Kidney glomerular epithelial cell (primary cell): ENCODE results near the gene IL5.
"Not testable (repeated sequence)": the region's sequence is repeated elsewhere in the genome, so short reads cannot be mapped to it uniquely, and the experiment has no call there.

Experiments
- DNase-seq: peaks from one replicate; lab custom pipeline; 2025; lab: John Stamatoyannopoulos, UW

IL5 gene

DNA sequence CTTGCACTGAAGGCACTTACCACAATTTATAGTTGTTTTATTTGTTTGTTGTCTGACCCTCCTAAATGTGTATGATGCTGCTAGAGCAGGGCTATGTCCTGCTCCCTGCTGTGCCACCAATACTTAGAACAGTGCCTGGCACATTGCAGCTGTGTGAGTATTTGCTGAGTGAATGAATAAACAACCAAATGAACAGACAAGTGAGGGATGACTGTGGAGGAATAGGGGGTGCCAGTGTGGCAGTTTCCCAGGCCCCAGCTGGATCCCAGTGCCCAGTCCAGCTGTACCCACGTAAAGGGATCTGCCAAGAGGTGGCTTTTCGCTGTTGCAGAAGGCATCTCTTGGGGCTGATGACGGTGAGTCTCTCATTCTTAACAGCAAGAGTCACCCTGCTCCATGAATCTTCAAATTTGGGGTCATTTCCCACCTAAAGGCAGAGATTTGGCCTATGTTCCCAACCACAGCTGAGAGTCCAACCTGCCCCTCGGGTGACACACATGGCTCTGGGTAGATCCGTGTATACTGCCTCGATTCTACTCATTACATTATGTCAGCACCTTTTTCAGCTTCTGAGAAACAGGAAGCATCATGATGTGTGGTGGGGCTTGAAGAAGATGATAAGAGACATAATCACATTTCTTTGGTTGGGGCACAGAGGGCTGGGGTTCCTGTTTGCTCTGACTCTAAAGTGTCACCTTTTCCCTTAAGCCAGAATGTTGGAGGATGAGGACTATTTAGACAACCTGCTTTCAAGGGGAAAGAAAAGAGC lies 14.3 kb downstream of the IL5 start:
- no peak for DNase-seq

DNA sequence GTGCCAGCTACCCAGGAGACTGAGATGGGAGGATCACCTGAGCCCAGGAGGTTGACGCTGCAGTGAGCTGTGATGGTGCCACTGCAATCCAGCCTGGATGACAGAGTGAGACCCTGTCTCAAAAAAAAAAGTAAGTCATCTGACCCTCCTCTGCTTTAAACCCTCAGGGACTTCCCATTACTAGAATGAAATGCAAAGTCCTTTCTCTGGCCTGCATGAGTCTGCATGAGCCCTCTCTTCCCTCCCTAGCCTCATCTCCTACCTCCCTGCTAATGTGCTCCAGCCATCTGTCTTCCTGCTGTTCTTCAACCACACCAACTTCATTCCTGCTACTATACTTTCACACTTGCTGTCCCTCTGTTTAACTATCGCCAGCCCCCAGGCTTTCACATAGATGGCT lies 15.3 kb downstream of the IL5 start:
- DNase-seq, result no peak

DNA sequence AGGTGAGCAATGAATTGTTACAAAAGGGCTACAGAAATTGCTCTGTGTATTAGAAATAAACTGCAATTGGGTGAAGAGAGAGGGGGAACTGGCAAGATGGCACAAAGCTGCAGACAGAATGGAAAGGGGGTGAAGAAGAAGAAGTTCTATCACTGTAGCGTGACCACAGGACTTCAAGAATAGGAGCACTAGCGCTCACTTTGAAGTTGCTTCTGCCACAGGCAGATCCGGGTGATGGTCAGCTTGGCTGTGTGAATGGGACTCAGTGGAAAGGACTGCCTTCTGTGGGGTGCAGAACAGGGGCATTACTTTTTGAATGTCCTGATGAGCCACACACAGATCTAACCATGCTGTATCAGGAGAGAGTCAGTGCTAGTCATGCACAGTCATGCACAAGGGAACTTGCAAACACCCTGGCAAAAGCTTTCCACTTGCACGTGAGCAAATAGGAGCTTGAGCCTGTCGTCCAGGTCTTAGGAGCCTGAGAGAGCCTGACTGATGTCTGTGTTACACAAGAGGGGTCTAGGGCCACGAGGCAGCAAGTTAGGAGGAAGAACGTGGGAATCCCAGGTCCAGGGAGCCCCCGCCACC lies 16.3 kb downstream of the IL5 start:
- no peak for DNase-seq

DNA sequence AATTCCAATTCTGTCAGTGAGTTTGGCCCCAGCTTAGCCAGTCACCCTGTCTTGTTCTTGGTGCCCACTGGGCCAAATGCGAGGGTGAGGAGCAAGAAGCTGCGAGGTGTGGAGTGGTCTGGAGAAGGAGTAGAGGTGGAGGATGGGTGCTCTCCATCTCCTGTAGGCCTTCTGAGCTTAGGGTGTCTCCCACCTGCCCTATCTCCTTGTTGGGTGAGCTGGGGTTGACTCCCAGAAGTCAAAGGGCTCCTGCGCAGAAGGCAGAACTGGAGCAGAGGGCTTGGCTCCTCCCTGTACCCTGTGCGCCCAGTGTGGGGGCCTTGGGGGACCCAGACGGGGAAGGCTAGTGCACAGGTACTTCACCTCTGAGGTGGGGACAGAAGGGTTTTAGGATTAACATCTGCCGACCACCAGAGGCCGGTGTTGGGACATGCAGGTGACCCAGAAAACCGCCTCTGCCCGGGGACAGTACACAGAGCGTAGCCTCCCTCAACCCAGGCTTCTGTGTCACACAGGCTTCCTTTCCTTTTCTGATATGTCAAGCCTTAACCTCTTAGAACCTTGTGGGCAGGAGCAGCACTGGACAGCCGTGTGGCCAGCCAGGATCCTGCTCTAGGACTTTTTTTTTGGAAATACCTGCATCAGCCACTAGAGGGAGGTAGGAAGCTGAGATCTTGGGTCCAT lies 16.9 kb downstream of the IL5 start:
- DNase-seq, result peak; percentile 53

DNA sequence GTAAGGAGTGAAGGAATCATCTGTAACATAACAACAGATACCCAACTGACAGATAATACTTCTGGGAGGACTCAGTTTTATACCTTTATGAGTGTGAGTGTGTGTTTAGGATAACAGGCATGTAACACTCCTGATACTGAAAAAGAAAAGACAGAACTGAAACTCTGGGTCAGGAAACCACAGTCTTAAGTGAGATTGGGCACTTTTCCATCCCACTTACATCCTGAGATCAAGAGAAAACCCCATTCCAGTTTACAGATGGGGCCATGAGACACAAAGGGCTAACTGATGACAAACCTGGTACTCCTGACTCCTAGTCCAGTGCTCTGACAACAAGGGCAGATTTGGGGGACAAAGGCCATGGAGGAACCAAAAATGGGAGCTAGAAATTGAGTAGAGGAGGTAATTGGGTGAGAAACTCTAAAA lies 18.0 kb downstream of the IL5 start:
- DNase-seq, result no peak

DNA sequence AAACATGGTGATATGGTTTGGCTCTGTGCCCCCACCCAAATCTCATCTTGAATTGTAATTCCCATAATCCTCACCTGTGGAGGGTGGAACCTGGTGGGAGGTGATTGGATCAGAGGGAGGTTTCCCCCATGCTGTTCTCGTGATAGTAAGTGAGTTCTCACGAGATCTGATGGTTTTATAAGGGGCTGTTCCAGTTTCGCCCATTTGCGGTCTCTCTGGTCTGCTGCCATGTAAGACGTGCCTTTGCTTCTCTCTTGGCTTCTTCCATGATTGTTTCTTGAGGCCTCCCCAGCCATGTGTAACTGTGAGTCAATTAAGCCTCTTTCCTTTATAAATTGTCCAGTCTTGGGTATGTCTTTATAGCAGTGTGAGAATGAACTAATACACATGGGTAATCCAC lies 18.4 kb downstream of the IL5 start:
- not testable (repeated sequence) for DNase-seq

DNA sequence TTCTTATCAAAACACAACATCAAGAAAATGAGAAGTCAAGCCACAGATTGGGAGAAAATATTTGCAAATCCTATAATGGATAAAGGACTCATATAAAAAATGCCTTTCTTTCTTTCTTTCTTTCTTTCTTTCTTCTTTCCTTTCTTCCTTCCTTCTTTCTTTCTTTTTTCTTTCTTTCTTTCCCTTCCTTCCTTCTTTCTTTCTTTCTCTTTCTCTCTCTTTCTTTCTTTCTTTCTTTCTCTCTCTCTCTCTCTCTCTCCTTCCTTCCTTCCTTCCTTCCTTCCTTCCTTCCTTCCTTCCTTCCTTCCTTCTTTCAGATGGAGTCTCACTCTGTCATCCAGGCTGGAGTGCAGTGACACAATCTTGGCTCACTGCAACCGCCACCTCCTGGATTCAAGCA lies 21.3 kb downstream of the IL5 start:
- not testable (repeated sequence) for DNase-seq

DNA sequence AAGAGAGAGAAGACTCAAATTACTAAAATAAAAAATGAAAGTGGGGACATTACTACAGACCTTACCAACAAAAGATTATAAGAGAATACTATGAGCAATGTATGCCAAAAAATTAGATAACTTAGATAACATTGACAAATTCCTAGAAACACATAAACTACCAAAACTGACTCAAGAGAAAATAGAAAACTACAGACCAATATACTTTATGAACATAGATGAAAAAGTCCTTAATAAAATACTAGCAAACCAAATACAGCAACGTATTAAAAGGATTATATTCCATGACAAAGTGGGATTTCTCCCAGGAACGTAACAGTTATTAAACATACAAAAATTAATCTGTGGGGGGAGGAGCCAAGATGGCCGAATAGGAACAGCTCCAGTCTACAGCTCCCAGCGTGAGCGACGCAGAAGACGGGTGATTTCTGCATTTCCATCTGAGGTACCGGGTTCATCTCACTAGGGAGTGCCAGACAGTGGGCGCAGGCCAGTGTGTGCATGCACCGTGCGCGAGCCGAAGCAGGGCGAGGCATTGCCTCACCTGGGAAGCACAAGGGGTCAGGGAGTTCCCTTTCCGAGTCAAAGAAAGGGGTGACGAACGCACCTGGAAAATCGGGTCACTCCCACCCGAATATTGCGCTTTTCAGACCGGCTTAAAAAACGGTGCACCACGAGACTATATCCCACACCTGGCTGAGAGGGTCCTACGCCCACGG lies 29.5 kb downstream of the IL5 start:
- not testable (repeated sequence) for DNase-seq

DNA sequence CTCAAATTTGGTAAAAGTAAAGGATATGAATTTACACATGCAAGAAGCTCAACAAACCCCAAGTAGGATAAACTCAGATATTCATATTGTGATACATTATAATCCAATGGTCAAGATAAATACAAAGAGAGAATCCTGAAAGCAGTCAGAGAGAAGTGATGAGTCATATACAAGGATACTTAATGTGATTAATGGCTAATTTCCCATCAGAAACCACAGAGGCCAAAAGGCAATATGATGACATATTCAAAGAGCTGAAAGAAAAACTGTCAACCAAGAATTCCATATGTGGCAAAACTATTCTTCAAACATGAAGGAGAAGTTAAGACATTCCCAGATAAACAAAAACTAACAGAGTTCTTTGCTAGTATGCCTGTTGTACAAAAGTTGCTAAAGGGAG lies 33.2 kb downstream of the IL5 start:
- peak; percentile 79 for DNase-seq

DNA sequence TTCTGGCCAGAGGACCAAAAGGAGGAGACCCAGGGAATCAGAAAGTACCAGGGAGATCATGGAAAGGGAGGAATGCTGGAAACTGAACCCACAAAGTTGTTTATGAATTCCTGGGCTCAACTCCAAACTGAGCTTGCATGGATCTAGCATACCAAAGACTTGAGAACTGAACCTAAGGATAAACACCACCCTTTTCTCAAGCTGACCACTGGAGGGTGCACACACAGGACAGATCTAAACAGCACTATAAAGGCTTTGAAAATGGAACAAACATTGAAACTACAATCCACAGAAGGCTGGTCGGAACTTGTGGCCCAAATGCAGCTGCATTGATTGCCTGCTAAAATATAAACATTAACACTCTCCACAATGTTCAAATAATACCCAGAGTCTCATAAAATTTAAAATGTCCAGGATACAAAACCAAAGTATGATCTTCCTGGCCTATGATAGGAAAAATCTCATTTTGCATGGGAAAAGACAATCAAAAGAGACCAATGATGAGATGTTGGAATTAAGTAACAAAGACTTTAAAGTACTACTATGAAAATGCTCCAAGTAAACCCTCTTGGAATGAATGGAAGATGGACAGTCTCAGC lies 37.1 kb downstream of the IL5 start:
- peak; percentile 44 for DNase-seq

DNA sequence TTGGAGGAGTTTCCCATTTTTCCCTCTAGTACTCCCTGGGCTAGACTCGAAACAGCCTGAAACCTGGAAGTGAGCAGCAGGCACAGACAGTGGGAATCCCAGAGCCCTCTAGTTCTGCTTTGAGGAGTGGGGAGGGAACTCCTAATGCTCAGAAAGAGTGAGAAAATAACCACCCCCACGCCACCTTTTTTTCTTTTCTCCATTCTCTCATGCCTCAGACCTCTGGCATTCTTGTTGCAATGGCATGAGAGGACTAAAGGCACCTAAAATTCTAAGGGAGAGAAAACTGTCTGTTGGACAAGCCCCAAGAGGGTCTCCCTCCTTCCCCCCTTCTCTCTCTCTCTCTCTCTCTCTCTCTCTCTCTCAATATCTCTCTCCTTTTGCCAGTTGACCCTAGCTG lies 37.7 kb downstream of the IL5 start:
- no peak for DNase-seq

DNA sequence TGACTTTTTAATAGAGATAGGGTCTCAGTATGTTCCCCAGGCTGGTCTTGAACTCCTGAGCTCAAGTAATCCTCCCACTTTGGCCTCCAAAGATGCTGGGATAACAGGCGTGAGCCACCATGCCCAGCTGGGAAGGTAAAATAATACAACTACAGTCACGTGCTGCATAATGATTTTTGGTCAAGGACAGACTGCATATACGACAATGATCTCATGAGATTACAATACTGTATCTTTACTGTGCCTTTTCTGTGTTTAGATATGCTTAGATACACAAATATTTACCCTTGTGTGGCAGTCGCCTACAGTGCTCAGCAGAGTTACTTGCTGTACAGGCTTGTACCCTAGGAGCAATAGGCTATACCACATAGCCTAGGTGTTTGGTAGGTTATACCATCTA lies 38.6 kb downstream of the IL5 start:
- no peak for DNase-seq

DNA sequence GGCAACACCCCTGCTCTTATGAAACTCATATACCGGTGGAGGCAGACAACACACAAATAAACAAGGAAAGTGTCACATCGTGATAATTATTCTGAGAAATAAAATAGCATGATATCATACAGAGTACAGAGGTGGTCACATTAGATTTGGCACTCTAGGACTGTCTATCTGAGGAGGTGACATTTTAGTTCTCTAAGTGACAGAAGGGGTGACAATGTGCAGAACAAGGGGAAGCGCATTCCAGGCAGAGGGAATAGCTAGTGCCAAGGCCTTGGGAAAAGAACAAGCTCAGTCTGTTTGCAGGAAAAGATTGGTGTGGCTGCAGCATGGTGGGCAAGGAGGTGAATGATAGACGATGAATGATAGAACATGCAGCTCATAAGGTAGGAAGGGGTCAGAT lies 40.1 kb downstream of the IL5 start:
- DNase-seq, result no peak

DNA sequence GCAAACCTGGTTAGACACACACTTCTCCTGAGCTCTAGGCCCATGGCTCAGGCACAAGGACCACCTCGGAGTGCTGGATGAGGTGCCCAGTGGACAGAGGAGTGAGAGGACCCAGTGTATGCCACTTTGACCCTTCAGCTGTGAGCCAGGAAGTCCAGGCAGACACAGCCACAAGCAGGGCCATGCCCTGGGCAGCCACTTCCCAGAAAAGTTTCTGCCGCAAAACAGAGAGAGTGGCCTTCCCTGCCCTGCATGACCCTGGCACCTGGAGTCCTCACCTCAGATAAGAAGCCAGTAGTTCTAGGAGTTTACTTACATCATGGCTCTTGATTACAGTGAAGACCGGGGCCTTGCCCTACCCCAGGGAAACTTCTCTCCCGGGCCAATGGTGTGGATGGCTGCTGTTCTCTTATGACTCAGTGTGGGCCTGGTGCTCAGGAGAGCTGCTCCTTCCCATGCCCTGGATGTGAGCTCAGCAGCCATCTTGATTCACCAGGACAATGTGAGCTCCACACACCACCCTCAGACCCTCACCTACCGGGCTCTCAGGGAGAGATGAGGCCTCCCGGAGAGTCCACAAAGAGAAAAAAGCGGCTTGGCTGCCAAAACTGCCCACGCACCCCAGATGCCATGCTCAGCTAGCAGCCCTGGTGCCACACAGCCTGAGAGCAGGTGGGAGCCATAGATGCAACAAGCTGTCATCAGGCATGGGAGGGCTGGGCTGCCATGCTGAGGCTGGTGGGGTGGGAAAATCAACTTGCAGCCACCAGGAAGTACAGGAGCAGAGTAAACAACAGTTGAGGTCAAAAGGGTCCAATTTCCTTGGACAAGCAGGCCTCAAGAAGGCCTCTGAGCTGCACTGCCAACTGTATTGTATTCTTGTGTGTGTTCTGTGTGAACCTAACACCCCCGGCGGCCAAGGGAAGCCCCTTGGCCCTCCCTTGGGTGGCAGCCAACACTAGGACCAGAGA lies 41.1 kb downstream of the IL5 start:
- DNase-seq, result no peak

DNA sequence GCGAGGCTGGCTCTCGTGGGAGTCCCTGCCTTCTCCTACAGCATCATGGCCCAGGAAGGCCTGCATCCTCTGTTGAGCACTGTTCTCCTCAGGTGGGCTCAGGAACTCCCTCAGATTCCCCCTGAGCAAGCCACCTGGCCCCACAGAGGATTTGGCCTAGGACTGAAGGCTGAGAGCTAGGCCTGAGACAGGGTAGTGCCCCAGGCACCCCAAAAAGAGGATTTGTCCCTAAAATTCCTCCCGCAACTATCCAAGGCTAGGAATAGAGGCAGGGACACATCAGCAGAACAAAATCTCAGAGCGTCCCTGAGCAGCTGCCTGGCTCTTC lies 41.7 kb downstream of the IL5 start:
- no peak for DNase-seq

DNA sequence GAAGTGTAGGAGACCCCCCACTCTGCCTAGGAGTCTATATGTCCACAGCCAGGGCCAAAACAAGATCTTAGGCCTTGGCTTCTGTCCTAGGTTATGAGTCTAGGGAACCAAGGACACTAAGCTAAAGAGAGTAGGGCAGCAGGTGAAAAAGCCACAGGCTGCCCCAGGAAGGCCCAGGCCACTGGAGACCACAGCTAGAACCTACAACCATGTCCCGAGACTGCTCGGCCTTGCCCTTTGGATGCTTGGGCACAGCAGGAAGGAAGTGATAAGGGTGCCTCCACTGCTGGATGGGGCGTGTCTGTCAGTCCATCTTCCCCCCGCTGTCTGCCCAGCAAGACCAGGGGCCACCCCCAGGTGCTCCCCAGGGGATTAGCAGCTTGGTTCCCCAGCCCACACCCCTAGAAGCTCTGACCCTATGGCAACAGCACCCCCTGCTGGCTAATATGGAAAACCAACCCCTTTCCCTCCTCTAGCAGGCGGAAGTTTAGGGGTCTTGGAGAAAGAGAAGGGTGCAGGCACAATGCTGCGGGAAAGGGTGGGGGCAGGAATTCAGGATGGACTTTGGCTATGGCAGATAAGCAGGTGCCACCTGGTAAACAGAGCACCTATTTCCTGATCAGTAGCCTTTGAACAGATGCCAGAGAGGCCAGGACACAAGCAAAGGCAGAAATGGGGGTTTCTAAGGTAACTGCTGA lies 42.2 kb downstream of the IL5 start:
- peak; percentile 36 for DNase-seq

DNA sequence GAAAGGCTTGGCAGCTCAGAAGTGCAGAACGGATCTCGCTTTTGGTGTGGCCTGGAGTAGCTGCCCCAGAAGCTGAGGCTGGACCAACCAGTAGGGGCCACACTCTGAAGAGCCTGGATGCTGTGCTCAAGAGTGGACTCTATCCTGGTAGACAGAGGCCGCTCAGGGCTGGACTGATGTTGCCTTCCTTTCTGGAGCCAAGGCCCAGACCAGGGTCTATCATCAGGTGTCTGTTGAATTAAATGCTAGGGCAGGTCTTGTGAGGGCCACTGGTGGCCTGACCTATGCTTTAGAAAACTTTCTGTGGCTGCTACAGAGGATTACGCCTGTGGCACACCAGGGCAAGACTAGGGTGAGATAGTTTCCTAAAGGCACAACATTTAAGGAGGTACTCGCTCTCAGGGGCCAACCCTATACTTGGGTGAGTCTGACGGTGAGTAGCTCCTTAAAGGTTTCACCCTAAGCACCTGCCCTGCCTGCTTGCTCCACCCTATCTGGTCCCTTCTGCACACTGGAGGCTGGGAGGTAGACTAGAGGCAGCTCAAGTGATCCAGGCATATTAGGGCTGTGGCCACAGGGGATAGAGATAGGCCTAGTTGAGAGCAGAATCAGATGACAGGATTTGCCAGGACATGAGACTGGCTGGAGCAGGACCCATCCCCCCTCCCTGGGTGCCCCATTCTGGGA lies 42.9 kb downstream of the IL5 start:
- no peak for DNase-seq

DNA sequence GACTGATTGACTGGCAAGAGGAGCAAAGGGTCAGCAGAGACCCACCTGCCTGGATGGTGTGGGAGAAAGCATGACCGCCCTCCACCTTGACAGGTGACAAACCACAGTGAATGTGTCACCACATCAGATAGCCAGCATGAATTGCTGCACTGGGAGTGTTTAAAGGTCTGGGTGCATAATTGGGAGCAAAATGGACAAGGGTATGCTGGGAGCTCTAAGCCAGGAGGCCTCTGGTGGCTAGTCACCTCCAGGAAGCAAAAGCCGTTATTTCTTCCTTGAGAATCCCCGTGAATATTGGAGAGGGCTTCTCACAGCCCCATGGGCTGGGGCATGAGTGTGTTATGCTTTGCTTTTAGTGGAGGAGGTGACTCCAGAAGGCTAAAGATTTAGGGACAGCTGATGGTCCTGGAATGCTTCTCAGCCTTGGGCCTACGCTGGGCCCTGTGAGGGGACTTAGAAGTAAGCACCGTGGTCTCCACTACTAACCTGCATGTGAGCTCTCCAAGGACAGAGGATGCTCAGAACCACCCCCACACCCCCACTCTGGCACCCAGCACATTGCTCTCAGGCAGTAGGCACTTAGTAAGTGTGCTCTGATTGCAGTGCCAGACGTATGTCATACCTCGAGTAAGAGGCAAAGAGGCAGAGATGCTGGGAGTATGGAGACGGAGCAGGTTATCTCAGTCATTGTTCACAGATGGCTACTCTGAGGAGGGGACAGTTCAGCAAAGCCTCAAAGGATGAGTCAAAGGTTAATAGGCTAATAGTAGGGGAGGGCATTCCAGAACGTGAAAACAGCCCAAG lies 43.7 kb downstream of the IL5 start:
- DNase-seq, result no peak

DNA sequence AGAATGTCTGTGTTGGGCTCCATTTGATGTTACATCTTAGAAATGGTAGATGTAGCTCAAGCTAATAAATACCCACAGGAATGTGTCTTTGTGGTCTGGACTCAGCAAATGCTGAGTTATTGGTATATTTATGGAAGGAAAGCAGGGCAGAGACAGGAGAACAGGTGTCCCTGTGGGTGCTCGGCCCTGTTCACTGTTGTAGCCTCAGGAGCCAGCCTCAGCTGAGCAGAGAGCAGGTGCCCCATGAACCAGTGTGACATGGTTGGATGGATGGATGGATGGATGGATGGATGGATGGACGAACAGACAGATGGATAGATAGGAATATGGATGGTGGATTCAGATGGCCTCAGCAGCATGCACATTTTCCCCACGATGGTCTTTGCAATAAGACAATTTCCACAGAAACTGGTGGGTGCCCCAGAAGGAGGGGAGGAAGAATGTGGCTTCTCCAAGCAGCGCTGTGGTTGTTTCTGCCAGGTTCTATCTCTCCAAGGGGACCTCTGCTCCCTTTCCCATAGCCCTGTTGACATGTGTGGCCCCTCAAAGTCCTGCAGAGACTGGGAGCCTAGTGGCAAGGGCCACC lies 44.5 kb downstream of the IL5 start:
- DNase-seq, result no peak
